ENCODE measurements around the gene RGS13.

DNA sequence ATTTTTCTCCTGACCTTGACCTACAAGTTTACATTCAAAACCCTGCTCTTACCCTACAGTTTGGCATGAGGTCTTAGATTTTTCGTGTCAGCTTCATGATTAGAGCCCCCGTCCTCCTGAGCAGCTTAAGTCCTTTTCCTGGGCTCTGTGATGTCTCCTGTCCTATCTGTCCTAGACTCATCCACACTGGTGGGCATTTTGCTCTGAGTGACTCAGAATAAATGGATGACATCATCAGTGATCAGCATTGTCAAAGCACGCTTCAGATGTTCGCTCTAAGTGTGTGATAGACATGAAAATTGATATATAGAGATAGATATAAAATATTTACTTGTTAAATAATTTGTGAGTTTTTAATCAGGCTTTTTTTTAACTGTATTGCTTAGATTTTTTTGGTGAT is 21.8 kb downstream of the RGS13 start:
- TF ChIP-seq CTCF (conservative IDR thresholded peaks at IDR 0.05) (no peak), ZFX (IDR thresholded peaks at IDR 0.05) (no peak)
